GM19467 (cell line): ENCODE results near the gene HOXB4.

Experiments used
- ATAC-seq: cut with Tn5 transposase; IDR thresholded peaks from one replicate; pipeline ENCODE4 v1.9.1; 2021; ENCODE audit warnings: mild to moderate bottlenecking, moderate library complexity; ENCODE audit not compliant: unreplicated experiment

The HOXB4 gene

GRCh38 chr17:48601539-48602425 lies 23.6 kb upstream of the HOXB4 start:
- ATAC-seq, result no peak

GRCh38 chr17:48601207-48601538 lies 23.0 kb upstream of the HOXB4 start:
- no peak for ATAC-seq

- no peak for ATAC-seq
Measured at GRCh38 chr17:48600244-48601098, 22.3 kb upstream of the HOXB4 start.

- no peak for ATAC-seq
Measured at GRCh38 chr17:48599354-48599753, 21.2 kb upstream of the HOXB4 start.

- no peak for ATAC-seq
Measured at GRCh38 chr17:48598736-48599135, 20.6 kb upstream of the HOXB4 start.

GRCh38 chr17:48597778-48598631 lies 19.9 kb upstream of the HOXB4 start:
- no peak for ATAC-seq

GRCh38 chr17:48597528-48597777 lies 19.3 kb upstream of the HOXB4 start:
- ATAC-seq, result no peak

GRCh38 chr17:48596735-48597527 lies 18.8 kb upstream of the HOXB4 start:
- ATAC-seq, result no peak

GRCh38 chr17:48596000-48596734 lies 18.0 kb upstream of the HOXB4 start:
- ATAC-seq, result no peak

GRCh38 chr17:48595278-48595999 lies 17.3 kb upstream of the HOXB4 start:
- ATAC-seq, result no peak

GRCh38 chr17:48594538-48595277 lies 16.6 kb upstream of the HOXB4 start:
- ATAC-seq, result no peak

GRCh38 chr17:48593840-48594537 lies 15.8 kb upstream of the HOXB4 start:
- ATAC-seq, result no peak

- ATAC-seq, result no peak
Measured at GRCh38 chr17:48593126-48593829, 15.1 kb upstream of the HOXB4 start, which contains the start of gene HOXB5. Gene HOXB5 (minus strand): TSS chr17:48593779. CDS start chr17:48593682, 97 bp downstream.

- ATAC-seq, result no peak
Measured at GRCh38 chr17:48592577-48592976, 14.4 kb upstream of the HOXB4 start.

GRCh38 chr17:48592057-48592514 lies 13.9 kb upstream of the HOXB4 start:
- no peak for ATAC-seq

- no peak for ATAC-seq
Measured at GRCh38 chr17:48591255-48592056, 13.3 kb upstream of the HOXB4 start.
